ENCODE measurements around the gene TTC9.

GRCh38 chr14:70595443-70596185 lies 46.1 kb upstream of the TTC9 start:
- TF ChIP-seq CTCF (IDR thresholded peaks at IDR 0.05): no peak
- no peak for TF ChIP-seq POLR2A (IDR thresholded peaks at IDR 0.05)

All from prostate gland (tissue), 2 donors.